GM21717 (cell line): ENCODE results near the gene PRR5.
"Not testable (repeated sequence)": the region's sequence is repeated elsewhere in the genome, so short reads cannot be mapped to it uniquely, and the experiment has no call there.

Experiments
- ATAC-seq: cut with Tn5 transposase; IDR thresholded peaks from one replicate; pipeline ENCODE4 v1.9.1; 2021; ENCODE audit warnings: mild to moderate bottlenecking, moderate library complexity; ENCODE audit not compliant: unreplicated experiment

Gene PRR5

GRCh38 chr22:44672632-44673031 is 29.4 kb upstream of the PRR5 start:
- ATAC-seq, result no peak

GRCh38 chr22:44673406-44673805 is 28.6 kb upstream of the PRR5 start:
- ATAC-seq, result no peak

GRCh38 chr22:44676066-44676440 is 26.0 kb upstream of the PRR5 start:
- ATAC-seq, result not testable (repeated sequence)

- no peak for ATAC-seq
Measured at GRCh38 chr22:44676441-44677352, 25.3 kb upstream of the PRR5 start.

- no peak for ATAC-seq
Measured at GRCh38 chr22:44677353-44677840, 24.6 kb upstream of the PRR5 start.

GRCh38 chr22:44677871-44678555 is 24.0 kb upstream of the PRR5 start:
- no peak for ATAC-seq

GRCh38 chr22:44678556-44679305 is 23.3 kb upstream of the PRR5 start:
- ATAC-seq, result no peak

- not testable (repeated sequence) for ATAC-seq
Measured at GRCh38 chr22:44679306-44679647, 22.7 kb upstream of the PRR5 start.

GRCh38 chr22:44680058-44680457 is 21.9 kb upstream of the PRR5 start:
- ATAC-seq, result no peak

GRCh38 chr22:44680481-44680894 is 21.5 kb upstream of the PRR5 start:
- ATAC-seq, result no peak

- no peak for ATAC-seq
Measured at GRCh38 chr22:44682556-44683168, 19.3 kb upstream of the PRR5 start.

GRCh38 chr22:44683237-44683636 is 18.8 kb upstream of the PRR5 start:
- ATAC-seq, result no peak

- no peak for ATAC-seq
Measured at GRCh38 chr22:44683881-44684280, 18.1 kb upstream of the PRR5 start.

- peak; percentile 45 for ATAC-seq
Measured at GRCh38 chr22:44684506-44685383, 17.3 kb upstream of the PRR5 start.

- ATAC-seq, result peak; percentile 43
Measured at GRCh38 chr22:44685384-44686056, 16.5 kb upstream of the PRR5 start.

- no peak for ATAC-seq
Measured at GRCh38 chr22:44686873-44687600, 15.0 kb upstream of the PRR5 start.

- ATAC-seq, result no peak
Measured at GRCh38 chr22:44689173-44689572, 12.8 kb upstream of the PRR5 start.

GRCh38 chr22:44689915-44690524 is 12.0 kb upstream of the PRR5 start:
- no peak for ATAC-seq
